Adrenal gland (tissue), 12 donors: ENCODE data around the gene DHCR24. TPM values are rescaled to one million over a fixed set of nuclear protein-coding genes. Genes with fewer than 3 reads are reported as not detected.

Experiments used
- DNase-seq, 7 donors: peaks; one replicate each; pipeline ENCODE4 v3.0.0-alpha.2; 2019 to 2020
- H3K27ac ChIP-seq, 5 donors: fragments of 200-600 bp; sonication (generic) in 4 of 5; 1 replicate in 3 of 5; 2 replicates in 2 of 5; pipeline versions ENCODE4 v1.5.1 to v1.8.0; 2016 to 2020; ENCODE audit warnings: mild to moderate bottlenecking in 1 of 5
- H3K27me3 ChIP-seq: fragments of 200-600 bp; 2 replicates; pipeline ENCODE4 v1.8.0; 2021
- H3K36me3 ChIP-seq, 2 donors: fragments of 200-600 bp; replicated peaks in 1 of 2; 1 replicate in 1 of 2; 2 replicates in 1 of 2; pipeline versions ENCODE4 v1.5.1 to v1.8.0; 2018 to 2022
- H3K4me1 ChIP-seq, 2 donors: fragments of 200-600 bp; replicated peaks in 1 of 2; 1 replicate in 1 of 2; 2 replicates in 1 of 2; pipeline versions ENCODE4 v1.5.1 to v1.8.0; 2018 to 2021
- H3K4me3 ChIP-seq, 4 donors: fragments of 200-600 bp; sonication (generic) in 3 of 4; one replicate each; pipeline ENCODE4 v1.5.1; 2016 to 2018
- H3K9me3 ChIP-seq, 3 donors: fragments of 200-600 bp; sonication (generic) in 1 of 3; replicated peaks in 1 of 3; 1 replicate in 2 of 3; 2 replicates in 1 of 3; pipeline versions ENCODE4 v1.5.1 to v1.8.0; 2016 to 2021
- POLR2A ChIP-seq, 2 donors: fragments of 450-650 bp; IDR thresholded peaks; one replicate each; pipeline ENCODE4 v1.6.1; 2017; ENCODE audit warnings: antibody characterized with exemption in 2 of 2, mild to moderate bottlenecking in 2 of 2, moderate library complexity in 1 of 2
- WGBS, 4 donors: extraction: QIAGEN DNeasy Blood & Tissue Kit in 2 of 4; methylation state at CpG; one replicate each; pipeline versions ENCODE4 v1.1.5 to v1.1.7; 2013 to 2017; 5-methylcytosine and 5-hydroxymethylcytosine counted together
- intact Hi-C, 2 donors: fragments of 100-400 bp; cut with DNase I; formaldehyde crosslinking; loops; one replicate each; pipeline versions ENCODE4 v1.14.1 to v1.15.0; 2022 to 2023
- polyA plus RNA-seq, 3 donors: library from polyadenylated mRNA; stranded (reverse); fragments of 200-250 nt in 2 of 3; fragments of 350-450 nt in 1 of 3; fragmentation: Illumina TruSeq in 1 of 3; extraction: RNeasy Lipid Tissue Mini Kit (QIAGEN cat#74804) in 1 of 3; gene quantifications; one replicate each; pipeline ENCODE4 v1.2.3, GENCODE V29; 2013 to 2014
- total RNA-seq, 9 donors: library from RNA; depleted of rRNA in 4 of 9; stranded (reverse); fragments of >200 nt in 4 of 9; fragments of 120-200 nt in 1 of 9; fragmentation: NEBNext Ultra II Directional in 1 of 9; extraction: Animal tissue kit (Norgen Biotek cat#: 25700) in 1 of 9; gene quantifications; one replicate each; pipeline versions ENCODE4 v1.1.0 to v1.2.4, GENCODE V29; 2013 to 2023
- TF ChIP-seq, protein P1 (sequence below), 6 experiments: fragments of 450-650 bp in 4 of 6; fragments of 200-600 bp in 2 of 6; sonication (generic) in 1 of 6; IDR thresholded peaks; 1 replicate in 5 of 6; 2 replicates in 1 of 6; pipeline versions ENCODE4 v1.5.1 to v1.8.0; 2016 to 2021; ENCODE audit warnings: antibody characterized with exemption in 6 of 6, mild to moderate bottlenecking in 2 of 6, moderate library complexity in 1 of 6
- donor health status: healthy with polysubstance abuse.
- donor health status: Bipolar disorder and iron deficiency.
- donor health status: DM: yes; HTN: yes; CAD: no.
- donor health status: DM: no; HTN: no; CAD: no.
- donor health status: DM: no; HTN: no; CAD: no.
- donor health status: DM: yes; HTN: yes; CAD: no.

DHCR24 gene
- total and polyA plus RNA-seq, 12 donors: 138 to 4,801 (median 2,741) TPM

DNA sequence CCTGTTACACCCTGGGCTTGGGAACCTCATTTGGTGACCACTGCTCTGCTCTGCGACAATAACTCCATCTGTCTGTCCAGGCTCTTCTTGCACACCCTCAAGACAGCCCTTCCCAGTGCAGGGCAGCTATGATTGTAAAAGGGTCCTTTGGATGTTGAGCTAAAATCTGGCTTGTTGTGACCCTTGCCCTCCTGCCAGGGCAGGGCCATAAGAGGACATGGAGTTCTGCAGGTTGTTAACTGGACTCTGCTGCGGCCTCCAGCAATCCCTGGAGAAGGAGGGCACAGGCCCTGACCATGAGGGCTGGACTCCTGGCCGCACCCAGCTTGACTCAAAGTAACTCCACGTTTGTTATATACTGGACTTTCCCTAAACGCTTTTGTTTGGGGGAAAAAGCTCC, 41.2 kb downstream of the DHCR24 start:
- 66 to 75% (median 70%) methylated on average over 5 of the region's 5 CpGs for WGBS, 4 donors
- no peaks in the 10 kb centered on the region for H3K9me3 ChIP-seq
- peak in 1 of 7 donors; percentile 40 for DNase-seq
- TF ChIP-seq POLR2A (IDR thresholded peaks at IDR 0.05): no peak
- H3K36me3 ChIP-seq: peaks cover 0 to 25% of the 10 kb centered on the region in 2 donors
- no peak overlapping the region for H3K4me3 ChIP-seq
- H3K27ac ChIP-seq: no peak overlapping the region
- intact Hi-C loops: no loop called here
- H3K27me3 ChIP-seq: no peaks in the 10 kb centered on the region
- no peaks in the 10 kb centered on the region for H3K4me1 ChIP-seq

DNA sequence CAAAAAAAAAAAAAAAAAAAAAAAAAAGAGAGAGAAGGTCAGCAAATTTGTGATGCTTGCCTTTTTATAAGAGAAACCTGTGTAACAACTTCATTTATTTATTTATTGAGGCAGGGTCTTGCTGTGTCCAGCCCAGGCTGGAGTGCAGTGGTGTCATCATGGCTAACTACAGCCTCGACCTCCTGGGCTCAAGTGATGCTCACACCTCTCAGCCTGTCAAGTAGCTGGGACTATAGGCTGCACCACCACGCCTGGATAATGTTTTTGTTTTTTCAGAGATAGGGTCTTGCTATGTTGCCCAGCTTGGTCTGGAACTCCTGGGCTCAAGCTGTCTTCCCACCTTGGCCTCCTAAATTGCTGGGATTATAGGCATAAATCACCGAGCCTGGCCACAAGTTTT, 42.4 kb downstream of the DHCR24 start:
- Histone ChIP-seq H3K36me3 (peaks cover 0 to 13% of the 10 kb centered on the region in 2 donors), H3K9me3 (no peaks in the 10 kb centered on the region), H3K27me3 (no peaks in the 10 kb centered on the region), H3K27ac (no peak overlapping the region), H3K4me1 (no peaks in the 10 kb centered on the region), H3K4me3 (no peak overlapping the region)
- DNase-seq: no peak
- WGBS, 4 donors: 69 to 82% (median 80%) methylated on average over 3 of the region's 3 CpGs
- TF ChIP-seq, protein P1, sequence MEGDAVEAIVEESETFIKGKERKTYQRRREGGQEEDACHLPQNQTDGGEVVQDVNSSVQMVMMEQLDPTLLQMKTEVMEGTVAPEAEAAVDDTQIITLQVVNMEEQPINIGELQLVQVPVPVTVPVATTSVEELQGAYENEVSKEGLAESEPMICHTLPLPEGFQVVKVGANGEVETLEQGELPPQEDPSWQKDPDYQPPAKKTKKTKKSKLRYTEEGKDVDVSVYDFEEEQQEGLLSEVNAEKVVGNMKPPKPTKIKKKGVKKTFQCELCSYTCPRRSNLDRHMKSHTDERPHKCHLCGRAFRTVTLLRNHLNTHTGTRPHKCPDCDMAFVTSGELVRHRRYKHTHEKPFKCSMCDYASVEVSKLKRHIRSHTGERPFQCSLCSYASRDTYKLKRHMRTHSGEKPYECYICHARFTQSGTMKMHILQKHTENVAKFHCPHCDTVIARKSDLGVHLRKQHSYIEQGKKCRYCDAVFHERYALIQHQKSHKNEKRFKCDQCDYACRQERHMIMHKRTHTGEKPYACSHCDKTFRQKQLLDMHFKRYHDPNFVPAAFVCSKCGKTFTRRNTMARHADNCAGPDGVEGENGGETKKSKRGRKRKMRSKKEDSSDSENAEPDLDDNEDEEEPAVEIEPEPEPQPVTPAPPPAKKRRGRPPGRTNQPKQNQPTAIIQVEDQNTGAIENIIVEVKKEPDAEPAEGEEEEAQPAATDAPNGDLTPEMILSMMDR (IDR thresholded peaks at IDR 0.05): no peak
- TF ChIP-seq POLR2A (IDR thresholded peaks at IDR 0.05): no peak
- intact Hi-C loops: no loop called here

DNA sequence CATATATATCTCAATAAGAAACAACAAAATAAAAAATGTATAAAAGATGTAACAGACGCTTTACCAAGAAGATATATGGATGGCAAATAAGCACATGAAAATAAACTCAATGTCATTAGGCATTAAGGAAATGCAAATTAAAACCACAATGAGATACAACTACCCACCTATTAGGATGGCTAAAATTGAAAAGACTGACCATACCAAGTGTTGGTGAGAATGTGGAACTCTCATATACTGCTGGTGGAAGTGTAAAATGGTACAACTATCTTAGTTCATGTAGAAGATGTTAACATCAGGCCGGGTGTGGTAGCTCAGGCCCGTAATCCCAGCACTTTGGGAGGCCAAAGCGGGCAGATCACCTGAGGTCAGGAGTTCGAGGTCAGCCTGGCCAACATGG, 43.5 kb downstream of the DHCR24 start:
- no peak overlapping the region for H3K4me3 ChIP-seq
- H3K27ac ChIP-seq: no peak overlapping the region
- no peak for DNase-seq
- H3K36me3 ChIP-seq: peaks cover 0 to 3% of the 10 kb centered on the region in 2 donors
- no peaks in the 10 kb centered on the region for H3K27me3 ChIP-seq
- WGBS, 4 donors: 82 to 93% (median 87%) methylated on average over 5 of the region's 5 CpGs
- TF ChIP-seq, protein P1 (IDR thresholded peaks at IDR 0.05): no peak
- TF ChIP-seq POLR2A (IDR thresholded peaks at IDR 0.05): no peak
- no peaks in the 10 kb centered on the region for H3K4me1 ChIP-seq
- no peaks in the 10 kb centered on the region for H3K9me3 ChIP-seq
- intact Hi-C loops: no loop called here

DNA sequence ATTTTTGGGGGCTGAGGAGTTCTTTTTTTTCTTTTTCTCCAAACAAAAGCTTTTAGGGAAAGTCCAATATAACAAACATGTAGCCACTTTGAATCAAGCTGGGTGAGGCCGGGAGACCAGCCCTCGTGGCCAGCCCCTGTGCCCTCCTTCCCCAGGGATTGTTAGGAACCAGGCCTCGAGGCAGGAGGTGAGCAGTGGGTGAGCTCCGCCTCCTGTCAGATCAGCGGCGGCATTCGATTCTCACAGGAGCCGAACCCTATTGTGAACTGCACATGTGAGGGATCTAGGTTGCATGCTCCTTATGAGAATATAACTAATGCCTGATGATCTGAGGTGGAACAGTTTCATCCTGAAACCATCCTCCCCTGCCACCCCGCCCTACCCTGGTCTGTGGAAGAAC, 44.0 kb downstream of the DHCR24 start:
- DNase-seq: peak in 1 of 7 donors; percentile 47
- TF ChIP-seq, protein P1 (IDR thresholded peaks at IDR 0.05): no peak
- no peak for TF ChIP-seq POLR2A (IDR thresholded peaks at IDR 0.05)
- WGBS, 4 donors: 76 to 88% (median 86%) methylated on average over 3 to 9 of the region's 9 CpGs
- intact Hi-C loops: no loop called here
- Histone ChIP-seq H3K27ac (no peak overlapping the region), H3K36me3 (no peaks in the 10 kb centered on the region), H3K9me3 (no peaks in the 10 kb centered on the region), H3K4me1 (no peaks in the 10 kb centered on the region), H3K4me3 (no peak overlapping the region), H3K27me3 (no peaks in the 10 kb centered on the region)

DNA sequence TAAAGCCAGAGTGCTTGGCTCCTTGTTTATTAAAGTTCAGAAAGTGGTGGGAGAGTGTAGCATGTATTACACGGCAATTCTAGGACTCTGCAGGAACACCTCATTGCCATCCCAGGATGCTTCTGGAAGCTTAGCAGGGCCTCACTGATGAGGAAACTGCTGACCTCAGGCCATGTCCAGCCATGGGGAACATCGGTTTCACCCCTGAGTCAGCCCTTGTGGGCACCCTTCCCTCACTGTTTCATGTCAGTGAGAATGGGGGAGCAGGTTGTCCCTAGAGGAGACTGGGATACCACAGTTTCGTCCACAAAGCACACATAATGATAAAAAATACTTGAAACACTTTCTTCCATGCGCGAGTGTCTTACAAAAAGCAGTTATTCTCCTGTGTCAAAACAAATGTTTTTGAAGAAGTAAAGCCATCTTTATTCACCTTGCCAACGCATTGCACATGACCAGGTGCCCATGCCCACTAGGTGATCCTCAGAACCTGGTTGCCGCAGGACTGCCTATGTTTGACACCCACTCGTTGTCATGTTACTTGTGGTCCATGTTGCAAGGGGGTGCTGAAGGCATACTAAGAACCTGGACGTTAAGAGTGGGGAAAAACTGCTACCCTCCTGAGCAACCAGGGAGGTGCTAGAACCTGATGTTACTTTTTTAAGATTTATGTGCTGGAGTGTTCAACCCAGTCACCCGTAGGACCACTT, 44.6 kb downstream of the DHCR24 start:
- H3K4me1 ChIP-seq: no peaks in the 10 kb centered on the region
- H3K4me3 ChIP-seq: no peak overlapping the region
- H3K36me3 ChIP-seq: no peaks in the 10 kb centered on the region
- no peaks in the 10 kb centered on the region for H3K9me3 ChIP-seq
- TF ChIP-seq POLR2A (IDR thresholded peaks at IDR 0.05): no peak
- TF ChIP-seq, protein P1 (IDR thresholded peaks at IDR 0.05): no peak
- intact Hi-C loops: no loop called here
- whole genome bisulfite sequencing, 4 donors: 83 to 89% (median 85%) methylated on average over 10 of the region's 10 CpGs
- no peaks in the 10 kb centered on the region for H3K27me3 ChIP-seq
- no peak overlapping the region for H3K27ac ChIP-seq
- DNase-seq: no peak
